Heart left ventricle (tissue), 16 donors: ENCODE measurements around the gene MYBPC2. TPM values are rescaled to one million over a fixed set of nuclear protein-coding genes. Genes with fewer than 3 reads are reported as not detected.

Source experiments
- ATAC-seq, 4 donors: fragments of 200-7000 bp; cut with Tn5 transposase; one replicate each; pipeline ENCODE4 v1.9.1; 2020 to 2022; ENCODE audit warnings: moderate library complexity in 4 of 4, mild to moderate bottlenecking in 3 of 4, moderate number of reproducible peaks in 1 of 4
- DNase-seq, 5 donors: peaks; one replicate each; pipeline ENCODE4 v3.0.0-alpha.2; 2020
- H3K27ac ChIP-seq, 12 donors: fragments of 200-600 bp; sonication (generic) in 4 of 12; one replicate each; pipeline versions ENCODE4 v1.5.0 to v1.8.0; 2016 to 2022; ENCODE audit warnings: mild to moderate bottlenecking in 2 of 12
- H3K27me3 ChIP-seq, 9 donors: fragments of 200-600 bp; sonication (generic) in 2 of 9; one replicate each; pipeline versions ENCODE4 v1.5.1 to v1.8.0; 2016 to 2022; ENCODE audit warnings: mild to moderate bottlenecking in 3 of 9
- H3K36me3 ChIP-seq, 9 donors: fragments of 200-600 bp; sonication (generic) in 2 of 9; one replicate each; pipeline versions ENCODE4 v1.5.0 to v1.8.0; 2018 to 2022; ENCODE audit warnings: mild to moderate bottlenecking in 2 of 9
- H3K4me1 ChIP-seq, 12 donors: fragments of 200-600 bp; sonication (generic) in 4 of 12; one replicate each; pipeline versions ENCODE4 v1.5.0 to v1.8.0; 2016 to 2022; ENCODE audit warnings: mild to moderate bottlenecking in 3 of 12
- H3K4me3 ChIP-seq, 12 donors: fragments of 200-600 bp; sonication (generic) in 4 of 12; one replicate each; pipeline versions ENCODE4 v1.5.0 to v1.8.0; 2017 to 2022; ENCODE audit warnings: mild to moderate bottlenecking in 9 of 12, moderate library complexity in 4 of 12
- H3K9me3 ChIP-seq, 12 donors: fragments of 200-600 bp; sonication (generic) in 4 of 12; one replicate each; pipeline versions ENCODE4 v1.5.0 to v1.8.0; 2016 to 2022; ENCODE audit warnings: mild to moderate bottlenecking in 1 of 12
- POLR2A ChIP-seq, 2 donors: fragments of 450-650 bp; IDR thresholded peaks; one replicate each; pipeline ENCODE4 v1.6.1; 2017; ENCODE audit warnings: antibody characterized with exemption in 2 of 2, mild to moderate bottlenecking in 2 of 2, moderate library complexity in 2 of 2
- WGBS, 4 donors: extraction: QIAGEN DNeasy Blood & Tissue Kit in 2 of 4; methylation state at CpG; one replicate each; pipeline versions ENCODE4 v1.1.5 to v1.1.7; 2013 to 2018; 5-methylcytosine and 5-hydroxymethylcytosine counted together
- intact Hi-C, 10 donors: fragments of 100-400 bp; cut with DNase I; formaldehyde crosslinking; loops; one replicate each; pipeline versions ENCODE4 v1.11.1 to v1.14.2; 2022
- polyA plus RNA-seq, 2 donors: library from polyadenylated mRNA; stranded (reverse); fragments of 200-250 nt; gene quantifications; one replicate each; pipeline ENCODE4 v1.2.3, GENCODE V29; 2013
- total RNA-seq, 9 donors: library from RNA; depleted of rRNA in 2 of 9; stranded (reverse); fragments of >200 nt in 2 of 9; fragmentation: NEBNext Ultra II Directional in 3 of 9; extraction: Animal tissue kit (Norgen Biotek cat#: 25700) in 3 of 9; gene quantifications; one replicate each; pipeline versions ENCODE4 v1.1.0 to v1.2.4, GENCODE V29; 2016 to 2023
- TF ChIP-seq, protein P1 (sequence below), 12 donors: fragments of 200-600 bp; sonication (generic) in 4 of 12; IDR thresholded peaks; one replicate each; pipeline versions ENCODE4 v1.5.0 to v1.8.0; 2018 to 2022; ENCODE audit warnings: antibody characterized with exemption in 12 of 12, mild to moderate bottlenecking in 5 of 12
- donor health status: ischemic (EF 13 %, LVEDD 7.1; RV severe dilation, severe dysfunction).
- donor health status: healthy with polysubstance abuse.
- donor health status: DM: no; HTN: yes; CAD: no.
- donor health status: DM: no; HTN: no; CAD: no.
- donor health status: ischemic (EF 25% LVEDD 6.9; RV normal size, moderate dysfunction).
- donor health status: ischemic (EF 25% LVEDD 5.7; RV mildly dilated, moderate dysfunction).
- donor health status: healthy.
- donor health status: DM: yes; HTN: yes; CAD: no.
- donor health status: ischemic (EF 35%, LVEDD 5.7; RV mildly dilated, moderate dysfunction).
- donor health status: nonischemic (EF 11% LVEDD 7.7; RV severe dilation, severe dysfunction).
- donor health status: DM: yes; HTN: yes; CAD: no.
- donor health status: PGD.
- donor health status: ischemic (EF 29% LVEDD 5.4; RV normal size, mild dysfunction).
- donor health status: nonischemic (EF 23%, LVEDD 6.1; RV moderate dilation, normal function).

Gene MYBPC2
- total and polyA plus RNA-seq, 11 donors: 0.09 to 0.35 (median 0.28) TPM; not detected in 8

- Histone ChIP-seq H3K4me3 (no peak overlapping the region), H3K9me3 (no peaks in the 10 kb centered on the region), H3K4me1 (no peaks in the 10 kb centered on the region), H3K36me3 (no peaks in the 10 kb centered on the region), H3K27ac (no peak overlapping the region), H3K27me3 (no peaks in the 10 kb centered on the region)
- WGBS, 4 donors: 62 to 71% (median 67%) methylated on average over 1 of the region's 1 CpG
- intact Hi-C loops: no loop called here
- ATAC-seq (no peak), DNase-seq (no peak)
- no peak for TF ChIP-seq POLR2A (IDR thresholded peaks at IDR 0.05)
Observed at GRCh38 chr19:50444059-50444458, 11.4 kb downstream of the MYBPC2 start.

DNA sequence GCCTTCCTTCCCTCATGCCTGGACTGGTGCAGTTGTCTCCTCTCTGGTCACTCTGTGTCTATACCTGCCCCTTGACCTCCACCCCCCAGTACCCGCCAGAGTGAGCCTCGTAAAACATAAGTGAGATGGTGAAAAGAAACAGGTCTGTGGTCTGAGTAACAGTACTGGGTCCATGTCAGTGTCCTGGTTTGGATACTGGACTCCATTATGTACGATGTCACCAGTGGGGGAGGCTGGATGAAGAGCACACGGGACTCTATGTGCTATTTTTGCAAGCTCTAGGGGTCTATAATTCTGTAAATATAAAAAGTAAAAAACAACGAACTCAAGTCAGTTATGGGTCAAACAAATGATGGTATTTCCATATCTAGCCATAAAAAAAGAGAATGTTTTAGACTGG lies 14.4 kb downstream of the MYBPC2 start:
- H3K36me3 ChIP-seq: no peaks in the 10 kb centered on the region
- H3K9me3 ChIP-seq: no peaks in the 10 kb centered on the region
- H3K27ac ChIP-seq: no peak overlapping the region
- intact Hi-C loops: no loop called here
- H3K27me3 ChIP-seq: peaks cover 0 to 12% (median 0%) of the 10 kb centered on the region in 9 donors
- no peak overlapping the region for H3K4me3 ChIP-seq
- no peak for ATAC-seq
- DNase-seq: no peak
- TF ChIP-seq POLR2A (IDR thresholded peaks at IDR 0.05): no peak
- TF ChIP-seq, protein P1, sequence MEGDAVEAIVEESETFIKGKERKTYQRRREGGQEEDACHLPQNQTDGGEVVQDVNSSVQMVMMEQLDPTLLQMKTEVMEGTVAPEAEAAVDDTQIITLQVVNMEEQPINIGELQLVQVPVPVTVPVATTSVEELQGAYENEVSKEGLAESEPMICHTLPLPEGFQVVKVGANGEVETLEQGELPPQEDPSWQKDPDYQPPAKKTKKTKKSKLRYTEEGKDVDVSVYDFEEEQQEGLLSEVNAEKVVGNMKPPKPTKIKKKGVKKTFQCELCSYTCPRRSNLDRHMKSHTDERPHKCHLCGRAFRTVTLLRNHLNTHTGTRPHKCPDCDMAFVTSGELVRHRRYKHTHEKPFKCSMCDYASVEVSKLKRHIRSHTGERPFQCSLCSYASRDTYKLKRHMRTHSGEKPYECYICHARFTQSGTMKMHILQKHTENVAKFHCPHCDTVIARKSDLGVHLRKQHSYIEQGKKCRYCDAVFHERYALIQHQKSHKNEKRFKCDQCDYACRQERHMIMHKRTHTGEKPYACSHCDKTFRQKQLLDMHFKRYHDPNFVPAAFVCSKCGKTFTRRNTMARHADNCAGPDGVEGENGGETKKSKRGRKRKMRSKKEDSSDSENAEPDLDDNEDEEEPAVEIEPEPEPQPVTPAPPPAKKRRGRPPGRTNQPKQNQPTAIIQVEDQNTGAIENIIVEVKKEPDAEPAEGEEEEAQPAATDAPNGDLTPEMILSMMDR (IDR thresholded peaks at IDR 0.05): no peak
- 79 to 88% (median 83%) methylated on average over 5 of the region's 5 CpGs for WGBS, 4 donors
- no peaks in the 10 kb centered on the region for H3K4me1 ChIP-seq

- ATAC-seq: no peak
- Histone ChIP-seq H3K4me1 (no peaks in the 10 kb centered on the region), H3K36me3 (no peaks in the 10 kb centered on the region), H3K9me3 (no peaks in the 10 kb centered on the region), H3K27ac (no peak overlapping the region), H3K27me3 (peaks cover 0 to 12% (median 0%) of the 10 kb centered on the region in 9 donors), H3K4me3 (no peak overlapping the region)
- TF ChIP-seq, protein P1 (IDR thresholded peaks at IDR 0.05): no peak
- TF ChIP-seq POLR2A (IDR thresholded peaks at IDR 0.05): no peak
- WGBS, 4 donors: 92 to 95% (median 94%) methylated on average over 10 of the region's 10 CpGs
- DNase-seq: no peak
- intact Hi-C loops: no loop called here
Observed at GRCh38 chr19:50447750-50448149, 15.1 kb downstream of the MYBPC2 start.

DNA sequence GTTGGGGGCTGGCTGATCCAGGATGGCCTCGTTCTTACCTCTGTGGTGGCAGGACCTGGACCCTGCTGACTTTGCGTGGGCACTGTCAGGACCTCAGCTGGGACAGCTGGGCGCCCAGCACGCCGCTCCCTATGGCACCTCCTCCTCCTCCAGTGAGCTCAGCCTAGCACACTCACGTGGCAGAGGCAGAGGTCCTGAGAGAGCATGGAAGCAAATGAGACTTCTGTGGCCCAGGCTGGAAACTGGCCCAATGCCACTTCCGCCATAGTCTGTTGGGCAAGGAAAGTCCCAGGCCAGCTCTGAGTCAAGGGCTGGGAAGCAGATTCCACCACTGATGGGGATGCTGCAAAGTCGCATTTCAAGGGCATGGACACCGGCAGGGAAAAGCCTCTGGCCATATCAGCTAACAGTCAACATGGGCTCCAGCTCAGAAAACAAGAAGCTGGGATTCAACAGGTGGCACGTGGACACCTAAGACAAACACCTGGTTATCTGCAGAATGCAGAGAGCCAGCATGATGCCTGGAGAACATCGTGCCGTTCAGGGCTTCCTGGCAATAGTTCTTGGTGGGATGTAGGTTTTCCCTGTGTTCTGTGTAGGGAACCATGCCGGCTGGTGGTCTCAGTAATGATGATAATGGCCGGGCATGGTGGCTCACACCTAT lies 16.7 kb downstream of the MYBPC2 start:
- Histone ChIP-seq H3K4me3 (no peak overlapping the region), H3K27ac (no peak overlapping the region), H3K36me3 (no peaks in the 10 kb centered on the region), H3K9me3 (no peaks in the 10 kb centered on the region), H3K27me3 (peaks cover 0 to 12% (median 0%) of the 10 kb centered on the region in 9 donors), H3K4me1 (no peaks in the 10 kb centered on the region)
- TF ChIP-seq, protein P1 (IDR thresholded peaks at IDR 0.05): no peak
- no peak for TF ChIP-seq POLR2A (IDR thresholded peaks at IDR 0.05)
- intact Hi-C loops: no loop called here
- DNase-seq (no peak), ATAC-seq (no peak)
- WGBS, 4 donors: 78 to 86% (median 79%) methylated on average over 10 to 14 of the region's 14 CpGs
